Glomerular visceral epithelial cell (primary cell): Measurements from ENCODE around the gene GNAO1.

Experiments
- DNase-seq: peaks from one replicate; pipeline ENCODE4 v3.0.0-alpha.2; 2016; ENCODE audit errors: extremely low spot score

Gene GNAO1

GRCh38 chr16:56289416-56289815 lies 98.1 kb downstream of the GNAO1 start:
- no peak for DNase-seq

DNA sequence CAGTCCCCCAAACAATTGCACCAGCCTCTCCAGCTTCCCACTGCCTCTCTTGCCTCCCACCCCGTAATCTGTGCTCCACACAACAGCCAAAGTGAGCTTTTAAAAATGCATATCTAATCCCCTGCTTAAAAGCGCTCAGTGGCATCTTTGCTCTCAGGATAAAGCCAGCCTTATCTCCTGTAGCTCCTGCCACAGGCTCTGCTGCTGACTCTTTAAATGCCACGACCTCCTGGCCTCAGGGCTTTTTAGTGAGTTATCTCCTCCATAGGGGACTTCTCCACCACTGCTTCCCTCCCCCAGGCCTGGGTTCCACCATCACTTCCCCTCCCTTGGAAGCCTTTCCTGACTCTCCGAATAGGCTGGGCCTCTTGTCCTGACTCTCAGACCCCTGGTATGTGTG lies 98.6 kb downstream of the GNAO1 start:
- no peak for DNase-seq

DNA sequence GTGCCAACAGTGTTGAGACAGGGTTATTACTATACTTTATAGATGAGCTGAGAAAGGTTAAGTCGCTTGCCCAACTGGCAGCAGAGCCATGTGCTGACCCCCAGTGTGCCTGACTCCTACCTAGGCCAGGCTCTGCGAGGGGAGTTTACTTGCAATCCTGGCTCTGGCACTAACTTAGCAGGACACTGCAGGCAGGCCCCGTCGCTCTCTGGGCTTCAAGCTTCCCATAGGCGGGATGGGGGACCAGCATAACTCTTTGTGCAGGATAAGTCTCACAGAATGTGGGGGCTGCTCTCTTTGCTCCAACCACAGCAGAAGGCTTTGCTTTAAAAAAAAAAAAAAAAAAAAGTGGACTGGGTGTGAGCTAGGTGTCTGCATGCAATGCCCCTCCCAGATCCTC lies 102.7 kb downstream of the GNAO1 start:
- DNase-seq, result no peak

DNA sequence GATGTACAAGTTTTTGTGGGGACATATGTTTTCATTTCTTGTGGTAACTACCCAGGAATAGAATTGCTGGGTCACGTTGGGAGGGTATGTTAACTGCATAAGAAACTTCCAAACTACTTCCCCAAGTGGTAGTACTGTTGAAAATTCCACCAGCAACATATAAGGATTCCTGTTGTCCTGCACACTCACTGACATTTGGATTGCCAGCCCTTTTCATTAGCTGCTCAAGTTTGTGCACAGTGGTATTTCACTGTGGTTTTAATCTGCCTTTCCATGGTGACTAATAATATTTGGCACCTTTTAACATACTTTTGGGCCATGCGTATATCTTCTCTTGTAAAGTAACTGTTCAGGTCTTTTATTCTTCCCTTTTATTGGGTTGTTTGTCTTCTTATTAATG lies 103.3 kb downstream of the GNAO1 start:
- DNase-seq, result no peak

- DNase-seq, result no peak
Observed at GRCh38 chr16:56295059-56295665, 103.9 kb downstream of the GNAO1 start.

DNA sequence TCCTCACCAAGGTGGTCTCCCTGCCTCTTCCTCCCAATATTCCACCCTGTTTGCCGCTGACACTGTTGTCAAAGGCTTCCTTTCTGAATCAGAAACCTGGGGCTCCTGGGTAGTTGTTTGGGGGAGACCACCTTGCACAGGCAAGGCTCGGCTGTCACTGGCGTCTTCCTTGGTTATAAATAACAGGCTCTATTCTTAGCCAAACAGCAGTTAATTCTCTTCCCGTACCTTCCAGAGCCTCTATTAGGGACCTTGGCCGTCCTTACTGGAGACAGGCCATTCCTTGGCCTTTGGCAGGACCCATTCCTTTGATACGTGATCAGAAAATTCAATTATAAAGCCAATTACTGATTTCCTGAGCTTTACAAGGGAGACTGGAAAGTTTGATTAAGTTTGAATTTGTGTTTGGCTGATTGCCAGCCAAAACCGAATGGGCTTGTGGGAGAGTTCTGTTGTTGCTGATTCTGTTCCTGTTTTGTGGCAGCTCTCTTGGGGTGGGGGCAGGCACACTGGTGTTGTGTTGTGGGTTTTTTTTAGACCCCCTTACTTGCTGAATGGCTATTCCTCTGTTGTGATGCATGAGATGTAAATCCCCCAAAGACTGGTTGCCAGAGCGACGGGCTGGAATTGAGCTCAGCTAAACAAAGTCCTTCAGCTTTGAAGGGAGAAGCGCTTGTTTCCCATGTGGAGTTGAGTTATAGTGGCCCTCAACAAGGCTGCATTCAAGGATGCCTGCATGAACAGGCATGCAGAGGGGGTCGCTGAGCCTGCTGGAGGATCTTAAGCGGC lies 104.6 kb downstream of the GNAO1 start:
- no peak for DNase-seq

DNA sequence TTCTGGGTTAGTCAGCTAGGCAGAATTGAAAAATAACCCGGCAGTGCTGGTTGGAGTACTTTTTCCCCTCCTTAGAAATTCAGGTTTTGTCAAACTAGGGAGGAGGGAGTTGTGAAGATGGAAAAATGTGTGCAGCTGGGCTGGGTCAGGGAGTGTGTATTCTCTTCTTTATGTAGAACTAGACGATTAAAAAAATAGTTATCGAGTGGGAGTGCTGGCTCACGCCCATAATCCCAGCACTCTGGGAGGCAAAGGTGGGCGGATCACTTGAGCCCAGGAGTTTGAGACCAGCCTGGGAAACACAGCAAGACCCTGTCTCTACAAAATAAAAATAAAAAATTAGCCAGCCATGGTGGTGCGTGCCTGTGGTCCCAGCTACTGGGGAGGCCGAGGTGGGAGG lies 106.4 kb downstream of the GNAO1 start:
- no peak for DNase-seq

DNA sequence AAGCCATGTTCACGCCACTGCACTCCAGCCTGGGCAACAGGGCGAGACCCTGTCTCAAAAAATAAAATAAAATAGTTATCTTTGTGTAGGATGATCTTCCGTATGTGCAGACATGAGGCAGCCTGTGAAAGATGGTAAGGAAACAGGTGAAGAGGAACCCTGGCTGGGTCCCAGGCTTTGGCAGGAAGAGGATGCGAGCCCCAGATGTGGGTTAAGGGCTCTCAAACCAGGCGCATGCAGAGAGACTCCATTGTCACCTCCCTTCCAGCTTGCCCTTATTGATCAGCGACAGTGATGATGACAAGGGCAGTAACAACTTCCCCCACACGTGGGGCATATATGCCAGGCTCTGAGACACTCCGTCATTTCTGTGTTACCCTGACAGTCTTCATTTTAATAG lies 106.8 kb downstream of the GNAO1 start:
- DNase-seq, result no peak

- no peak for DNase-seq
Observed at GRCh38 chr16:56298948-56299596, 107.8 kb downstream of the GNAO1 start.

GRCh38 chr16:56300242-56300623 lies 108.9 kb downstream of the GNAO1 start:
- DNase-seq, result no peak

- no peak for DNase-seq
Observed at GRCh38 chr16:56300891-56301850, 109.9 kb downstream of the GNAO1 start.

GRCh38 chr16:56302506-56302905 lies 111.2 kb downstream of the GNAO1 start:
- DNase-seq, result no peak

DNA sequence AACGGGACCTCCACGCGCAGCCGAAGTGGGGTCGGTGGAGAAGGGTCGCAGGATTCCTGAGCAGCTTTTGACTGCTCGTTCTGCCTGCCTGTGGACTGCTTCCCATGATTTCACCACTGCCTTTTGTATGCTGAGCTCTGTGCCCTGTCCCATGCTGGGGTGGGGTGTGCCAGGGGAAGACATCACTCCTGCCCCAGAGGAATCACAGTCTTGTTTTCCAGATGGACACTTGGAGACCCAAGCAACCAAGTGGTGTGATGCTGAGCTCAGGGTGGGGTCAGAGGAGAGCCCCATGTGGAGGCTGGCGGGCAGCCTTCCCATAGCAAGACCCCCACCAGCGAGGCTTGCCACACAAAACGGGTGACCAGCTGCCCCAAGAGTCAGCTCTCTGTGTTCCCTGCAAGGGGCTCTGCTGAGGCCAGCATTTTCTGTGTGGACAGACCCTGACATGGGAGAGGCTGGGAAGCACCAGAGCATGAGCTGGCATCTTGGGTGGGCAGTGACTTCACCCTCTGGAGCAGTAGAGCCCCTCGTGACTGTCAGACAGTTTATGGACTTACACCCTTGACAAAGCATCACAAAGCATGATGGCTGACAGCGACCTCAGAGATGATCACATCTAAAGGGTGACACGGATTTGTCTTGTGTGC lies 111.9 kb downstream of the GNAO1 start:
- DNase-seq, result no peak

DNA sequence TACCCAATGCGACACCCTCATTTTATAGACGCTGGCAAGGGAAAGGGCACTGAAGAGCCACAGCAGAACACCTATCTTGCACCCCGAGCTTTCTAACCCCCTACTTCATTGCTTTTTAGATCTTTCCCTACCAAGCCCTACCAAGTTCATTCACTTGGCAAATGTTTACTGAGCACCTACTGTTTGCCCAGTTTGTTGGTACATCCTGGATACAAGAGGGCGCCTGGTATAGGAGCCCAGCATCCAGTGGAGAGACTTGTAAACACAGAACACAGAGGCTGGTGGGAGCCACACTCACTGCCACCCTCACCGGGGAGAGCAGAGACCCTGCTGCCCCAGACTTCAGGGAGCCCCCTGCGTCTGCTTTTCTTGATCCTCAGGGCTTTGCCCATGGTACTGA lies 112.6 kb downstream of the GNAO1 start:
- DNase-seq, result no peak

DNA sequence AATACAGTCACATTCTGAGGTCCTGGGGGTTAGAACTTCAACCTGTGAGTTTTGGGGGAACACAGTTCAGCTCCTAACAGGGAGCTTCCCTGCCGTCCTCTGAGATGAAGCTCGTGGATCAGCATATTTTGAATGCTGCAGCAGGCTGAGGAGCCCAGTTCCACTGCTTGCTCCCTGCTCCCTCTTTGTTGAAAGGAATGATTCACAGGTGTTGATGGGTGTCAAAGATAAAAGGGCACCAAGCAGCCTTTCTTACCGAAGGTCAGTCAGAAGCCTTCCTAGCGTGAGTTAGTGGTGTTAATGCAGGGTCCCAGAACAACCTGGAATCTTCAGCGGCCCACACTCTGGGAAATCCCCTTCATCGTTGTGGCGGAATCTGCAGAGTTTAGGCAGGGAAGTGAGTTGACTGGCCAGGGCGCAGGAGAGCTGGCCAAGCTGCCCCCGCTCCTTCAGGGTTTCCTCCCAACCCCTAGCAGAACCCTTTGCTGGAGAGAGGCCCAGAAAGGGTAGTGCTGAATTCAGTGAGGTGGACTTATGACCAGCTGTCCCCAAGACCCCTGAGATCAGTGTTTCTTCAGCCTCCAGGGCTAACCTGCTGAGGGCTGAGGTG lies 114.8 kb downstream of the GNAO1 start:
- no peak for DNase-seq

DNA sequence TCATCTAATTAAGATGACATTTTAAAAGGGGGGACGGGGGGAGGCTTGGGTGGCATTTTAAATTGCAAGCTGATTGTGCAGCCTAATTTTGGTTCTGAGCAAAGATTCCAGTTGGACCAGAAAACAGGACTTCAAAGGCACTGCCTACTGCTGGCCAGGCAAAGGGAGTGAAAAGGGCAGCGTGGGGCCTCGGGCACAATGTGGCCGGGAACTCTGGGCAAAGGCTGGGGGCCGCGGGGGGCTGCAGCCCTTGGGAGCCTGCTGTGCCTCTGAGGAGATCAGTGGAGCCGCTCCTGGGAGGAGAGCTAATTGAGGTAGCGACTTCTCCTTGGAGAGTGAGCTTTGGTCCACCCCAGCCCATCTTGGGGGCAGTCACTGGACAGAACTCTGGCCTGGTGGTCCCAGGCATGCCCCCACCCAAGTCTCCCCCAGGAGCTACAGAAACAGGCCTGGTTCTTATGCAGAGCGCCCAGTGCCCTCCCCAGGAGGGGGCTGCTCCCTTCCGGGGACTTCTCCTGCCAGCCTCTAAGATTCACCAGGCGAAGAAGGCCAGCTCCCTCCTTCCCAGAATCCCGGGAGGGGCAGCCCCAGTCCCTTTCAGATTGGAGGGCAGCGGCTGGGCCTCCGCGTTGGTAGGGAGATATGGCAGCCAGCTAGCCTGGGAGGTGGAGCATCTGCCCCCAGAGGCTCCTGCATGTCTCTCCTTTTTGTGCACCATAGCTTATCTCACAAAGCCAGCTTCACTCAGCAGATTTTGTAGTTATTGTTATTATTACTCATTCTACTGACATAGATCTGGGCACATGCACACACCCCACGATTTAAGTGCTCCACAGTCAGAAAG lies 115.6 kb downstream of the GNAO1 start:
- DNase-seq, result no peak

- no peak for DNase-seq
Observed at GRCh38 chr16:56307534-56307873, 116.2 kb downstream of the GNAO1 start.

GRCh38 chr16:56309008-56309407 lies 117.7 kb downstream of the GNAO1 start:
- DNase-seq, result no peak

- no peak for DNase-seq
Observed at GRCh38 chr16:56310690-56311089, 119.4 kb downstream of the GNAO1 start.
